Measurements from ENCODE around the gene BARX2.

GRCh38 chr11:129440028-129440713 is 64.5 kb downstream of the BARX2 start:
- TF ChIP-seq TAF1 (IDR thresholded peaks at IDR 0.05; ENCODE audit: low read depth, low read length) (no peak), POLR2A (IDR thresholded peaks at IDR 0.05; ENCODE audit: low read depth, low read length) (no peak), POLR2AphosphoS5 (IDR thresholded peaks at IDR 0.05; ENCODE audit: low read depth, low read length) (no peak), POU2F2 (IDR thresholded peaks at IDR 0.05; ENCODE audit: low read depth, low read length) (no peak), PAX5 (IDR thresholded peaks at IDR 0.05; ENCODE audit: insufficient read depth, low read length, severe bottlenecking) (no peak)

Measured in GM12891 (cell line).